ENCODE measurements around the gene TGFA.

TGFA gene

GRCh38 chr2:70553584-70554337 is at the start of gene TGFA:
TGFA (minus strand) TSS chr2:70553826; CDS start chr2:70553767, 59 bp downstream.
- peak; percentile 17 to 65 (median 35) for DNase-seq (ENCODE audit: low read depth in 3 of 3)

GRCh38 chr2:70603066-70603465 is 49.4 kb upstream of the TGFA start:
- DNase-seq (ENCODE audit: low read depth in 3 of 3): no peak

- no peak for DNase-seq (ENCODE audit: low read depth in 3 of 3)
Observed at GRCh38 chr2:70598197-70598596, 44.6 kb upstream of the TGFA start.

- no peak for DNase-seq (ENCODE audit: low read depth in 3 of 3)
Observed at GRCh38 chr2:70596739-70597138, 43.1 kb upstream of the TGFA start.

- no peak for DNase-seq (ENCODE audit: low read depth in 3 of 3)
Observed at GRCh38 chr2:70596293-70596692, 42.7 kb upstream of the TGFA start.

- DNase-seq (ENCODE audit: low read depth in 3 of 3): no peak
Observed at GRCh38 chr2:70583091-70583490, 29.5 kb upstream of the TGFA start.

GRCh38 chr2:70580352-70580751 is 26.7 kb upstream of the TGFA start:
- DNase-seq (ENCODE audit: low read depth in 3 of 3): no peak

- DNase-seq (ENCODE audit: low read depth in 3 of 3): no peak
Observed at GRCh38 chr2:70574618-70575017, 21.0 kb upstream of the TGFA start.

- no peak for DNase-seq (ENCODE audit: low read depth in 3 of 3)
Observed at GRCh38 chr2:70574109-70574508, 20.5 kb upstream of the TGFA start.

GRCh38 chr2:70570041-70570661 is 16.5 kb upstream of the TGFA start:
- no peak for DNase-seq (ENCODE audit: low read depth in 3 of 3)

- DNase-seq (ENCODE audit: low read depth in 3 of 3): no peak
Observed at GRCh38 chr2:70569559-70569958, 15.9 kb upstream of the TGFA start.

- DNase-seq (ENCODE audit: low read depth in 3 of 3): no peak
Observed at GRCh38 chr2:70566906-70567305, 13.3 kb upstream of the TGFA start.

- DNase-seq (ENCODE audit: low read depth in 3 of 3): no peak
Observed at GRCh38 chr2:70566464-70566863, 12.8 kb upstream of the TGFA start.

GRCh38 chr2:70565039-70565731 is 11.6 kb upstream of the TGFA start:
- no peak for DNase-seq (ENCODE audit: low read depth in 3 of 3)

GRCh38 chr2:70561893-70562292 is 8.3 kb upstream of the TGFA start:
- DNase-seq (ENCODE audit: low read depth in 3 of 3): no peak

GRCh38 chr2:70560442-70560841 is 6.8 kb upstream of the TGFA start:
- DNase-seq (ENCODE audit: low read depth in 3 of 3): no peak

GRCh38 chr2:70560040-70560439 is 6.4 kb upstream of the TGFA start:
- no peak for DNase-seq (ENCODE audit: low read depth in 3 of 3)

GRCh38 chr2:70558195-70558808 is 4.7 kb upstream of the TGFA start:
- DNase-seq (ENCODE audit: low read depth in 3 of 3): no peak

- DNase-seq (ENCODE audit: low read depth in 3 of 3): no peak
Observed at GRCh38 chr2:70557171-70557838, 3.7 kb upstream of the TGFA start.

- DNase-seq (ENCODE audit: low read depth in 3 of 3): no peak
Observed at GRCh38 chr2:70556608-70557007, 3.0 kb upstream of the TGFA start.

- DNase-seq (ENCODE audit: low read depth in 3 of 3): no peak
Observed at GRCh38 chr2:70554338-70554892, 789 bp upstream of the TGFA start.

GRCh38 chr2:70553334-70553583 is 367 bp downstream of the TGFA start:
- peak in 1 of 3 experiments; percentile 25 for DNase-seq (ENCODE audit: low read depth in 3 of 3)
